ENCODE results near the gene PDE4B.

- TF ChIP-seq POLR2A (IDR thresholded peaks at IDR 0.05) (no peak), CTCF (IDR thresholded peaks at IDR 0.05) (no peak)
These were observed 427.8 kb downstream of the PDE4B start for GRCh38 chr1:66220477-66220876.

Measured in esophagus squamous epithelium (tissue), 4 donors.